Measurements from ENCODE around the gene SOAT1. TPM values are rescaled to one million over a fixed set of nuclear protein-coding genes. Genes with fewer than 3 reads are reported as not detected.

The SOAT1 gene
- total RNA-seq, 1 experiment from 2014 or later, result 33.9 TPM

GRCh38 chr1:179313004-179313403 is 19.4 kb downstream of the SOAT1 start:
- TF ChIP-seq YY1 (IDR thresholded peaks at IDR 0.05; ENCODE audit: extremely low read depth, insufficient replicate concordance, low read depth, low read length), result no peak
- TF ChIP-seq ZNF274 (IDR thresholded peaks at IDR 0.05; ENCODE audit: low read depth, low read length), result no peak
- no peak for TF ChIP-seq ZFX (IDR thresholded peaks at IDR 0.05)
- TF ChIP-seq EZH2phosphoT487 (IDR thresholded peaks at IDR 0.05; ENCODE audit: borderline replicate concordance), result no peak
- TF ChIP-seq ELF1 (IDR thresholded peaks at IDR 0.05; ENCODE audit: borderline replicate concordance, low read depth), result no peak
- TF ChIP-seq RAD21 (IDR thresholded peaks at IDR 0.05; ENCODE audit: low read depth), result no peak
- TF ChIP-seq CBX3 (IDR thresholded peaks at IDR 0.05; ENCODE audit: low read depth), result no peak
- TF ChIP-seq SRF (IDR thresholded peaks at IDR 0.05; ENCODE audit: low read depth), result no peak
- intact Hi-C loops (cut with micrococcal nuclease), result no loop called here
- ChIA-PET RAD21 (ENCODE audit: low non-redundant PET in 1 of 2, low total read pairs in 2 of 2, uncharacterized antibody in 2 of 2, unreplicated experiment in 2 of 2) (no interaction called here), CTCF (no interaction called here), POLR2A (no interaction called here)
- Histone ChIP-seq H3K27ac (ENCODE audit: low read depth, low read length) (no peak overlapping the region), H3K4me1 (ENCODE audit: control insufficient read depth in 1 of 2, insufficient read depth in 2 of 2, low read length in 2 of 2) (peaks cover 0 to 10% of the 10 kb centered on the region in 2 experiments; a peak in 1 of 4 replicates), H4K20me1 (ENCODE audit: insufficient read depth) (no peaks in the 10 kb centered on the region), H3K4me3 (replicated peaks in 1 of 2; ENCODE audit: low read depth in 1 of 2, low read length in 2 of 2) (no peak overlapping the region), H3K4me2 (ENCODE audit: low read length) (no peak overlapping the region), H2AFZ (ENCODE audit: low read depth, low read length, poor library complexity, severe bottlenecking) (no peak overlapping the region), H3K27me3 (ENCODE audit: insufficient read depth, low read length) (no peaks in the 10 kb centered on the region), H3K79me2 (ENCODE audit: insufficient read depth, low read length) (peaks cover 23% of the 10 kb centered on the region), H3K9me3 (ENCODE audit: control insufficient read depth in 1 of 2, insufficient read depth in 1 of 2, low read depth in 1 of 2, low read length in 2 of 2) (no peaks in the 10 kb centered on the region), H3K9me2 (ENCODE audit: insufficient read depth) (no peaks in the 10 kb centered on the region), H3K36me3 (ENCODE audit: control insufficient read depth in 1 of 2, insufficient read depth in 2 of 2, low read length in 2 of 2) (no peaks in the 10 kb centered on the region), H3K9ac (ENCODE audit: low read length) (no peak overlapping the region)
- BruUV-seq (replicated peaks), result no TSS peak
- DNase-seq (ENCODE audit: low read depth, low spot score), result no peak
- no peak for ATAC-seq

GRCh38 chr1:179314928-179315327 is 21.3 kb downstream of the SOAT1 start:
- Histone ChIP-seq H3K4me2 (ENCODE audit: low read length) (no peak overlapping the region), H3K9ac (ENCODE audit: low read length) (no peak overlapping the region), H3K9me3 (ENCODE audit: control insufficient read depth in 1 of 2, insufficient read depth in 1 of 2, low read depth in 1 of 2, low read length in 2 of 2) (no peaks in the 10 kb centered on the region), H3K27ac (ENCODE audit: low read depth, low read length) (no peak overlapping the region), H3K27me3 (ENCODE audit: insufficient read depth, low read length) (no peaks in the 10 kb centered on the region), H3K9me2 (ENCODE audit: insufficient read depth) (no peaks in the 10 kb centered on the region), H2AFZ (ENCODE audit: low read depth, low read length, poor library complexity, severe bottlenecking) (no peak overlapping the region), H3K79me2 (ENCODE audit: insufficient read depth, low read length) (peaks cover 23% of the 10 kb centered on the region), H3K4me1 (ENCODE audit: control insufficient read depth in 1 of 2, insufficient read depth in 2 of 2, low read length in 2 of 2) (peaks cover 0 to 10% of the 10 kb centered on the region in 2 experiments; a peak in 1 of 4 replicates), H3K4me3 (replicated peaks in 1 of 2; ENCODE audit: low read depth in 1 of 2, low read length in 2 of 2) (no peak overlapping the region), H3K36me3 (ENCODE audit: control insufficient read depth in 1 of 2, insufficient read depth in 2 of 2, low read length in 2 of 2) (no peaks in the 10 kb centered on the region), H4K20me1 (ENCODE audit: insufficient read depth) (no peaks in the 10 kb centered on the region)
- ChIA-PET CTCF (no interaction called here), POLR2A (no interaction called here), RAD21 (ENCODE audit: low non-redundant PET in 1 of 2, low total read pairs in 2 of 2, uncharacterized antibody in 2 of 2, unreplicated experiment in 2 of 2) (no interaction called here)
- no peak for TF ChIP-seq POLR2A (IDR thresholded peaks at IDR 0.05; ENCODE audit: borderline replicate concordance, extremely low read depth, insufficient read depth, insufficient read length)
- TF ChIP-seq SP1 (IDR thresholded peaks at IDR 0.05; ENCODE audit: low read depth), result no peak
- TF ChIP-seq EZH2phosphoT487 (IDR thresholded peaks at IDR 0.05; ENCODE audit: borderline replicate concordance), result no peak
- TF ChIP-seq FOSL1 (IDR thresholded peaks at IDR 0.05; ENCODE audit: low read depth), result no peak
- TF ChIP-seq ZBTB33 (IDR thresholded peaks at IDR 0.05; ENCODE audit: extremely low read depth, insufficient replicate concordance, low read length), result no peak
- TF ChIP-seq ZNF274 (IDR thresholded peaks at IDR 0.05; ENCODE audit: low read depth, low read length), result no peak
- TF ChIP-seq EGR1 (IDR thresholded peaks at IDR 0.05; ENCODE audit: low read depth), result no peak
- TF ChIP-seq SRF (IDR thresholded peaks at IDR 0.05; ENCODE audit: low read depth), result no peak
- DNase-seq (ENCODE audit: low read depth, low spot score), result no peak
- ATAC-seq, result no peak
- intact Hi-C loops (cut with micrococcal nuclease), result no loop called here
- BruUV-seq (replicated peaks), result no TSS peak

Measured in HCT116 (cell line).